HepG2 (cell line): Measurements from ENCODE around the gene GJA9. TPM values are rescaled to one million over a fixed set of nuclear protein-coding genes. Genes with fewer than 3 reads are reported as not detected.

Source experiments
- BCL6 ChIP-seq: IDR thresholded peaks from 2 replicates; pipeline ENCODE4 v1.6.1; 2016; ENCODE audit warnings: missing genetic modification reagents, missing compliant biosample characterization
- EP300 ChIP-seq, 3 experiments: sonication (generic) in 1 of 3; formaldehyde crosslinking in 1 of 3; IDR thresholded peaks; 2 replicates each; pipeline versions ENCODE4 v1.5.1 to v1.6.1; 2011 to 2020; ENCODE audit warnings: low read depth in 2 of 3, low read length in 2 of 3, borderline replicate concordance in 1 of 3, improper control_type of control experiment in 1 of 3, mild to moderate bottlenecking in 1 of 3, missing genetic modification reagents in 1 of 3, moderate library complexity in 1 of 3
- HOXA3 ChIP-seq: sonication (generic); formaldehyde crosslinking; IDR thresholded peaks from 2 replicates; pipeline ENCODE4 v1.5.0; 2020; ENCODE audit warnings: missing genetic modification reagents
- HOXA5 ChIP-seq: sonication (generic); formaldehyde crosslinking; IDR thresholded peaks from 2 replicates; pipeline ENCODE4 v1.4.0; 2020; ENCODE audit warnings: missing genetic modification reagents
- IRX3 ChIP-seq: sonication (generic); formaldehyde crosslinking; IDR thresholded peaks from 2 replicates; pipeline ENCODE4 v1.8.1; 2023; ENCODE audit warnings: mild to moderate bottlenecking, low read depth, missing genetic modification reagents, borderline replicate concordance
- KLF12 ChIP-seq: sonication (generic); formaldehyde crosslinking; IDR thresholded peaks from 2 replicates; pipeline ENCODE4 v1.4.0; 2020; ENCODE audit warnings: missing genetic modification reagents, borderline replicate concordance
- NR1H2 ChIP-seq: sonication (generic); formaldehyde crosslinking; IDR thresholded peaks from 2 replicates; pipeline ENCODE4 v1.8.1; 2022; ENCODE audit warnings: low read depth, missing genetic modification reagents, borderline replicate concordance
- NR2F2 ChIP-seq: IDR thresholded peaks from 2 replicates; pipeline ENCODE4 v1.6.1; 2012; ENCODE audit warnings: low read depth, inconsistent platforms, borderline replicate concordance
- SIN3A ChIP-seq: IDR thresholded peaks from 2 replicates; pipeline ENCODE4 v1.6.1; 2011; ENCODE audit warnings: low read depth, mild to moderate bottlenecking, control low read depth, low read length, borderline replicate concordance
- SNRNP70 ChIP-seq: fragments of 200-400 bp; formaldehyde crosslinking; IDR thresholded peaks from 2 replicates; pipeline ENCODE4 v1.6.1; 2017; ENCODE audit warnings: mild to moderate bottlenecking, low read depth, low read length, moderate library complexity
- ZFAT ChIP-seq: sonication (generic); formaldehyde crosslinking; conservative IDR thresholded peaks from 2 replicates; pipeline ENCODE4 v1.8.1; 2023; ENCODE audit warnings: missing genetic modification reagents, inconsistent platforms
- ZNF33A ChIP-seq: sonication (generic); formaldehyde crosslinking; IDR thresholded peaks from 2 replicates; pipeline ENCODE4 v1.5.1; 2020; ENCODE audit warnings: missing genetic modification reagents, mild to moderate bottlenecking, moderate library complexity, borderline replicate concordance
- ZNF33B ChIP-seq: sonication (generic); formaldehyde crosslinking; IDR thresholded peaks from 2 replicates; pipeline ENCODE4 v1.5.1; 2020; ENCODE audit warnings: mild to moderate bottlenecking, missing genetic modification reagents
- ZNF430 ChIP-seq: sonication (generic); formaldehyde crosslinking; IDR thresholded peaks from 2 replicates; pipeline ENCODE4 v1.9.0; 2021; ENCODE audit warnings: mild to moderate bottlenecking, missing genetic modification reagents
- ZNF446 ChIP-seq: sonication (generic); formaldehyde crosslinking; IDR thresholded peaks from 2 replicates; pipeline ENCODE4 v1.5.0; 2020; ENCODE audit warnings: mild to moderate bottlenecking, missing genetic modification reagents
- ZNF451 ChIP-seq: sonication (generic); formaldehyde crosslinking; IDR thresholded peaks from 2 replicates; pipeline ENCODE4 v1.5.0; 2020; ENCODE audit warnings: mild to moderate bottlenecking, missing genetic modification reagents
- ZNF768 ChIP-seq: sonication (generic); formaldehyde crosslinking; IDR thresholded peaks from 2 replicates; pipeline ENCODE4 v1.4.0; 2020; ENCODE audit warnings: missing genetic modification reagents
- ZNF772 ChIP-seq: sonication (generic); formaldehyde crosslinking; IDR thresholded peaks from 2 replicates; pipeline ENCODE4 v1.5.0; 2020; ENCODE audit warnings: mild to moderate bottlenecking, missing genetic modification reagents
- ZNF777 ChIP-seq: sonication (generic); formaldehyde crosslinking; IDR thresholded peaks from 2 replicates; pipeline ENCODE4 v1.4.0; 2020; ENCODE audit warnings: missing genetic modification reagents
- polyA plus RNA-seq, 8 experiments: library from polyadenylated mRNA; depleted of rRNA in 3 of 8; stranded (reverse) in 7 of 8; unstranded in 1 of 8; fragments of >200 nt; fragmentation: Illumina TruSeq in 4 of 8; extraction: Trizol in 4 of 8; gene quantifications; 2 replicates each; pipeline versions ENCODE4 v1.2.1 to v1.2.3, GENCODE V29; 2011 to 2016; ENCODE audit warnings: low read depth in 4 of 8, missing spikeins in 1 of 8, mixed read lengths in 1 of 8; ENCODE audit not compliant: insufficient read depth in 1 of 8
- total RNA-seq, 5 experiments: library from RNA; depleted of rRNA; stranded (reverse); fragments of >200 nt; fragmentation: Illumina TruSeq; extraction: Trizol; gene quantifications; 2 replicates each; pipeline ENCODE4 v1.2.3, GENCODE V29; 2016; ENCODE audit warnings: low read depth in 1 of 5
- TF ChIP-seq, protein P1 (sequence below): sonication (generic); formaldehyde crosslinking; IDR thresholded peaks from 2 replicates; pipeline ENCODE4 v1.8.1; 2023; ENCODE audit warnings: missing genetic modification reagents, inconsistent platforms, borderline replicate concordance
- TF ChIP-seq, protein P2 (sequence below): sonication (generic); formaldehyde crosslinking; IDR thresholded peaks from 2 replicates; pipeline ENCODE4 v1.5.0; 2020; ENCODE audit warnings: missing genetic modification reagents
- TF ChIP-seq, protein P3 (sequence below): sonication (generic); formaldehyde crosslinking; IDR thresholded peaks from 2 replicates; pipeline ENCODE4 v1.4.0; 2020; ENCODE audit warnings: missing genetic modification reagents, low read depth, mild to moderate bottlenecking, borderline replicate concordance
- TF ChIP-seq, protein P4 (sequence below): sonication (generic); formaldehyde crosslinking; IDR thresholded peaks from 2 replicates; pipeline ENCODE4 v1.8.0; 2022; ENCODE audit warnings: missing genetic modification reagents, mild to moderate bottlenecking, borderline replicate concordance
- TF ChIP-seq, protein P5 (sequence below), 2 experiments: fragments of 450-650 bp in 1 of 2; sonication (generic) in 1 of 2; formaldehyde crosslinking; IDR thresholded peaks; 2 replicates each; pipeline versions ENCODE4 v1.5.0 to v1.8.0; 2020 to 2022; ENCODE audit warnings: mild to moderate bottlenecking in 1 of 2, missing genetic modification reagents in 1 of 2

The GJA9 gene
- total and polyA plus RNA-seq, 2 of the 13 experiments (the other 11 are each of a cell fraction or from before 2014, with no cell fraction given), result 0.08 to 0.13 TPM

DNA sequence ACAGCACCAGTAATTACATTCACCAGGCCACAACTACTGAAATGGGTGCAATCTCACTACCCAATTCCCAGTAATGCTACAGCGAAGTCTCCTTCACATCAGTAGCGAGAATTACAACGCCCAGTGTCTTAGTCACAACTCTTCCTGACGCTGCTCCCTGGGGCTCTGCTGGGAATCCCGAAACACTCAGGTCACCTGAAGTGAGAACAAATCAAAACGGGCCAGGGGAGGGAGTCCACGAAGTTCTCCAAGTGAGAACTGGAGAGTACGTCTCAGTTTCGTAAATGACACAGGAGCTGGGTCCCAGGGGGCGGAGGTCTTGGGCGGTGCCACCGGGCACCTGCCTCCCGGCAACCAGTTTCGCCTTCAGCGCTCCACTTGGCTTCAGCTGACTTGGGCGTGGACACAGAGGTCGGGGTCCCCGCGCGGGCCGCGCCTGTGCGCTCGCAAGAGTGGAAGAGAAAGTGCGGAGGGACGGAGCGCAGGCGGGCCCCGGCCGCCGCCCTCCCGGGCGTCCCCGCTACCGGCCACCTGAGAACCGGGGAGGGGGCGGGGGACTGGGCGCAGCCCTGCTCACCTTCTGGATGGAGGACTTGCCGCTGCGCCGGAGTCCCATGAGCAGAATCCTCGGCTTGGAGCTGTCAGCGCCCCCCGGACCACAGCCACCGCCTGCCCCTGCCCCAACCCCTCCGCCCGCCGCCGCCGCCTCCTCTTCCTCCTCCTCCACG lies 22.4 kb downstream of the GJA9 start (continued):
- TF ChIP-seq, protein P1, sequence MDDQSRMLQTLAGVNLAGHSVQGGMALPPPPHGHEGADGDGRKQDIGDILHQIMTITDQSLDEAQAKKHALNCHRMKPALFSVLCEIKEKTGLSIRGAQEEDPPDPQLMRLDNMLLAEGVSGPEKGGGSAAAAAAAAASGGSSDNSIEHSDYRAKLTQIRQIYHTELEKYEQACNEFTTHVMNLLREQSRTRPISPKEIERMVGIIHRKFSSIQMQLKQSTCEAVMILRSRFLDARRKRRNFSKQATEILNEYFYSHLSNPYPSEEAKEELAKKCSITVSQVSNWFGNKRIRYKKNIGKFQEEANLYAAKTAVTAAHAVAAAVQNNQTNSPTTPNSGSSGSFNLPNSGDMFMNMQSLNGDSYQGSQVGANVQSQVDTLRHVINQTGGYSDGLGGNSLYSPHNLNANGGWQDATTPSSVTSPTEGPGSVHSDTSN (CRISPR knock-in tag), result no peak
- TF ChIP-seq ZFAT (CRISPR knock-in tag) (0 out of 2 replicates have a peak, but pooled peaks have one; percentile 60), NR1H2 (no peak), ZNF430 (CRISPR knock-in tag) (peak; percentile 16; the same call in 1 of the 2 replicates), EP300 (IDR thresholded peaks at IDR 0.05; ENCODE audit: low read depth in 2 of 2, low read length in 2 of 2) (no peak), EP300 (CRISPR knock-in tag; IDR thresholded peaks at IDR 0.05; ENCODE audit: borderline replicate concordance) (no peak), ZNF33B (CRISPR knock-in tag) (no peak), ZNF768 (CRISPR knock-in tag) (0 out of 2 replicates have a peak, but pooled peaks have one; percentile 40), ZNF777 (CRISPR knock-in tag) (peak; percentile 16; the same call in 1 of the 2 replicates), ZNF33A (CRISPR knock-in tag) (no peak), ZNF446 (CRISPR knock-in tag) (0 out of 2 replicates have a peak, but pooled peaks have one; percentile 45), HOXA5 (CRISPR knock-in tag) (peak; percentile 33; the same call in 1 of the 2 replicates), SIN3A (peak; percentile 58; the same call in 1 of the 2 replicates), NR2F2 (no peak), IRX3 (CRISPR knock-in tag) (0 out of 2 replicates have a peak, but pooled peaks have one; percentile 44), BCL6 (peak; percentile 25; the same call in 1 of the 2 replicates), ZNF772 (CRISPR knock-in tag) (peak; percentile 17; the same call in 1 of the 2 replicates), ZNF451 (0 out of 2 replicates have a peak, but pooled peaks have one; percentile 32), KLF12 (CRISPR knock-in tag) (peak; percentile 82; the same call in 1 of the 2 replicates), SNRNP70 (no peak), HOXA3 (CRISPR knock-in tag) (no peak; the same call in 1 of the 2 replicates)
- TF ChIP-seq, protein P2, sequence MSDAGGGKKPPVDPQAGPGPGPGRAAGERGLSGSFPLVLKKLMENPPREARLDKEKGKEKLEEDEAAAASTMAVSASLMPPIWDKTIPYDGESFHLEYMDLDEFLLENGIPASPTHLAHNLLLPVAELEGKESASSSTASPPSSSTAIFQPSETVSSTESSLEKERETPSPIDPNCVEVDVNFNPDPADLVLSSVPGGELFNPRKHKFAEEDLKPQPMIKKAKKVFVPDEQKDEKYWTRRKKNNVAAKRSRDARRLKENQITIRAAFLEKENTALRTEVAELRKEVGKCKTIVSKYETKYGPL, result no peak
- TF ChIP-seq, protein P3, sequence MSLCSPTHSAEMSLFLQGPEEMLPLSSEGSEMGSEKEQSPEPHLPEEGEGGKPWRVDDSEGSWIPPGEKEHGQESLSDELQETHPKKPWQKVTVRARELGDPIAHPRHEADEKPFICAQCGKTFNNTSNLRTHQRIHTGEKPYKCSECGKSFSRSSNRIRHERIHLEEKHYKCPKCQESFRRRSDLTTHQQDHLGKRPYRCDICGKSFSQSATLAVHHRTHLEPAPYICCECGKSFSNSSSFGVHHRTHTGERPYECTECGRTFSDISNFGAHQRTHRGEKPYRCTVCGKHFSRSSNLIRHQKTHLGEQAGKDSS, result no peak
- TF ChIP-seq, protein P4, sequence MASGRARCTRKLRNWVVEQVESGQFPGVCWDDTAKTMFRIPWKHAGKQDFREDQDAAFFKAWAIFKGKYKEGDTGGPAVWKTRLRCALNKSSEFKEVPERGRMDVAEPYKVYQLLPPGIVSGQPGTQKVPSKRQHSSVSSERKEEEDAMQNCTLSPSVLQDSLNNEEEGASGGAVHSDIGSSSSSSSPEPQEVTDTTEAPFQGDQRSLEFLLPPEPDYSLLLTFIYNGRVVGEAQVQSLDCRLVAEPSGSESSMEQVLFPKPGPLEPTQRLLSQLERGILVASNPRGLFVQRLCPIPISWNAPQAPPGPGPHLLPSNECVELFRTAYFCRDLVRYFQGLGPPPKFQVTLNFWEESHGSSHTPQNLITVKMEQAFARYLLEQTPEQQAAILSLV (CRISPR knock-in tag), result no peak
- TF ChIP-seq, protein P5, sequence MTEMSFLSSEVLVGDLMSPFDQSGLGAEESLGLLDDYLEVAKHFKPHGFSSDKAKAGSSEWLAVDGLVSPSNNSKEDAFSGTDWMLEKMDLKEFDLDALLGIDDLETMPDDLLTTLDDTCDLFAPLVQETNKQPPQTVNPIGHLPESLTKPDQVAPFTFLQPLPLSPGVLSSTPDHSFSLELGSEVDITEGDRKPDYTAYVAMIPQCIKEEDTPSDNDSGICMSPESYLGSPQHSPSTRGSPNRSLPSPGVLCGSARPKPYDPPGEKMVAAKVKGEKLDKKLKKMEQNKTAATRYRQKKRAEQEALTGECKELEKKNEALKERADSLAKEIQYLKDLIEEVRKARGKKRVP (CRISPR knock-in tag; IDR thresholded peaks at IDR 0.05), result 0 out of 4 replicates have a peak, but pooled peaks of 1 of the 2 experiments have one; percentile 41
